ENCODE data around the gene EYS.

EYS gene

GRCh38 chr6:64721865-64722264 is 985.2 kb downstream of the EYS start:
- in situ Hi-C loops (cut with MboI; ENCODE audit: low pct_unique_long_range_greater_than_20kb, low sequenced_read_pairs, unreplicated experiment), result no loop called here
- no peak for TF ChIP-seq CTCF (IDR thresholded peaks at IDR 0.05; ENCODE audit: extremely low read depth, insufficient read depth, missing control alignments)

GRCh38 chr6:64717281-64717680 is 989.7 kb downstream of the EYS start:
- no peak for DNase-seq (ENCODE audit: low spot score)
- in situ Hi-C loops (cut with MboI; ENCODE audit: low pct_unique_long_range_greater_than_20kb, low sequenced_read_pairs, unreplicated experiment), result no loop called here
- no peak for TF ChIP-seq CTCF (IDR thresholded peaks at IDR 0.05; ENCODE audit: extremely low read depth, insufficient read depth, missing control alignments)

More at GRCh38 chr6:64721865-64722264, 985.2 kb downstream of the EYS start:
- DNase-seq (ENCODE audit: low spot score), result no peak

GRCh38 chr6:64715624-64716023 is 991.4 kb downstream of the EYS start:
- no peak for DNase-seq (ENCODE audit: low spot score)
- in situ Hi-C loops (cut with MboI; ENCODE audit: low pct_unique_long_range_greater_than_20kb, low sequenced_read_pairs, unreplicated experiment), result no loop called here
- no peak for TF ChIP-seq CTCF (IDR thresholded peaks at IDR 0.05; ENCODE audit: extremely low read depth, insufficient read depth, missing control alignments)

- in situ Hi-C loops (cut with MboI; ENCODE audit: low pct_unique_long_range_greater_than_20kb, low sequenced_read_pairs, unreplicated experiment), result no loop called here
- no peak for DNase-seq (ENCODE audit: low spot score)
- no peak for TF ChIP-seq CTCF (IDR thresholded peaks at IDR 0.05; ENCODE audit: extremely low read depth, insufficient read depth, missing control alignments)
These were observed 993.0 kb downstream of the EYS start for GRCh38 chr6:64714073-64714472.

GRCh38 chr6:64713175-64713574 is 993.9 kb downstream of the EYS start:
- no peak for TF ChIP-seq CTCF (IDR thresholded peaks at IDR 0.05; ENCODE audit: extremely low read depth, insufficient read depth, missing control alignments)
- no peak for DNase-seq (ENCODE audit: low spot score)
- in situ Hi-C loops (cut with MboI; ENCODE audit: low pct_unique_long_range_greater_than_20kb, low sequenced_read_pairs, unreplicated experiment), result no loop called here

GRCh38 chr6:64712606-64713005 is 994.4 kb downstream of the EYS start:
- DNase-seq (ENCODE audit: low spot score), result no peak
- no peak for TF ChIP-seq CTCF (IDR thresholded peaks at IDR 0.05; ENCODE audit: extremely low read depth, insufficient read depth, missing control alignments)
- in situ Hi-C loops (cut with MboI; ENCODE audit: low pct_unique_long_range_greater_than_20kb, low sequenced_read_pairs, unreplicated experiment), result no loop called here

GRCh38 chr6:64703922-64704321 is 1003.1 kb downstream of the EYS start:
- in situ Hi-C loops (cut with MboI; ENCODE audit: low pct_unique_long_range_greater_than_20kb, low sequenced_read_pairs, unreplicated experiment), result no loop called here
- no peak for DNase-seq (ENCODE audit: low spot score)
- TF ChIP-seq CTCF (IDR thresholded peaks at IDR 0.05; ENCODE audit: extremely low read depth, insufficient read depth, missing control alignments), result no peak
